AG10803 (cell line): ENCODE results near the gene NFKBIE.
A peak's percentile ranks its signal among the peaks of the same experiment; 100 is the strongest.

Experiments used
- DNase-seq: peaks from one replicate; pipeline ENCODE4 v3.0.0; 2010; ENCODE audit warnings: low read depth
- H3K4me3 ChIP-seq: 2 replicates; pipeline ENCODE4 v1.5.1; 2011; ENCODE audit warnings: mild to moderate bottlenecking, low read length, control low read depth
- TF ChIP-seq, protein P1 (sequence below): conservative IDR thresholded peaks from 2 replicates; pipeline ENCODE4 v1.5.1; 2011; ENCODE audit warnings: mild to moderate bottlenecking, low read length, control low read depth, inconsistent platforms

NFKBIE gene

DNA sequence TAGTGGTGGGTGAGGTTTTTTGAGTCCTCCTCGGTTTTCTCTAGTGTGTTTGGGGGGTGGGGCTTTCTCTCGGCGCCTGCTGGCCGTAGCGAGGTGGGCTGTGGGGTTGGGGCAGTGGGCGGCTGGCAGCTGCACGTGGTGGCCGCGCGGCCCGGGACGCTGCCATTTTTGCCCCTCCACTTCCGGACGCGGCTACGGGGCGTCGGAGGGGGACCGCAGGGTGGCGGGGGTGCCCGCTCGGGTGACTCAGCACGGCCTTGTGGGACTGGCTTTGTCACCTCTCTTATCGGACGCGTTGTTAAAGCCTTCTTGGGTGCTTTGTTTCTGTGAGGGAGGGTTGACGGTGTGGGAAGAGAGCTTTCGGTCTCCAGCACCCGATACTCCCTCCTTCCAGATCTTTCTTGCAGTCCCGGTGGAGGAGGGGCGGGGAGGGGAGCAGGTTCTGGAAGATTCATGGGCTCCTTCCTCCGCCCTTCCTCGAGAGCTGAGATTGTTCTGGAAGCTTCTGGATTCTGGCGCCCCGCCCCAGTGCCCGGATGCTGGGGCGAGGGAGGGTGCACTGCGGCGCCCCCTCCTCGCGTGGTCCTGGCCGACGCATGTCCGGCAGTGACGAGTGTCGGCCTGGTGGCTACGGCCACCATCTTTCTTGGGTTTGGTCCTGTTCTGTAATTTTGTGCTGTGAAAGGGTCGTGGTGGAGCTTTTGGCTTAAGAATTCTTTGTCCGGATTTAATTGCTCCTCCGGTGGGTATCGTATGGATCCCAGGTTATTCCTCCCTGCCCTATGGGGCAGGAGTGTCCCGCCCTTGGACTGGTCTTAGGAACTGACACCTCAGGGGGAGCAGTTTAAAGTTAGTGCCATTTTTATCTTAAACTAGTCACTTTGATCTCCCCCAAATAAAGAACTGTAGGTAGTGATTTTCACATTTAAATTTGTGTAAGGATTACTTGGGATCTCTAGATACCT lies 17.7 kb downstream of the NFKBIE start:
- peak overlapping the region; percentile 100 for H3K4me3 ChIP-seq
- peak; percentile 59 for DNase-seq
- TF ChIP-seq, protein P1, sequence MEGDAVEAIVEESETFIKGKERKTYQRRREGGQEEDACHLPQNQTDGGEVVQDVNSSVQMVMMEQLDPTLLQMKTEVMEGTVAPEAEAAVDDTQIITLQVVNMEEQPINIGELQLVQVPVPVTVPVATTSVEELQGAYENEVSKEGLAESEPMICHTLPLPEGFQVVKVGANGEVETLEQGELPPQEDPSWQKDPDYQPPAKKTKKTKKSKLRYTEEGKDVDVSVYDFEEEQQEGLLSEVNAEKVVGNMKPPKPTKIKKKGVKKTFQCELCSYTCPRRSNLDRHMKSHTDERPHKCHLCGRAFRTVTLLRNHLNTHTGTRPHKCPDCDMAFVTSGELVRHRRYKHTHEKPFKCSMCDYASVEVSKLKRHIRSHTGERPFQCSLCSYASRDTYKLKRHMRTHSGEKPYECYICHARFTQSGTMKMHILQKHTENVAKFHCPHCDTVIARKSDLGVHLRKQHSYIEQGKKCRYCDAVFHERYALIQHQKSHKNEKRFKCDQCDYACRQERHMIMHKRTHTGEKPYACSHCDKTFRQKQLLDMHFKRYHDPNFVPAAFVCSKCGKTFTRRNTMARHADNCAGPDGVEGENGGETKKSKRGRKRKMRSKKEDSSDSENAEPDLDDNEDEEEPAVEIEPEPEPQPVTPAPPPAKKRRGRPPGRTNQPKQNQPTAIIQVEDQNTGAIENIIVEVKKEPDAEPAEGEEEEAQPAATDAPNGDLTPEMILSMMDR: no peak

DNA sequence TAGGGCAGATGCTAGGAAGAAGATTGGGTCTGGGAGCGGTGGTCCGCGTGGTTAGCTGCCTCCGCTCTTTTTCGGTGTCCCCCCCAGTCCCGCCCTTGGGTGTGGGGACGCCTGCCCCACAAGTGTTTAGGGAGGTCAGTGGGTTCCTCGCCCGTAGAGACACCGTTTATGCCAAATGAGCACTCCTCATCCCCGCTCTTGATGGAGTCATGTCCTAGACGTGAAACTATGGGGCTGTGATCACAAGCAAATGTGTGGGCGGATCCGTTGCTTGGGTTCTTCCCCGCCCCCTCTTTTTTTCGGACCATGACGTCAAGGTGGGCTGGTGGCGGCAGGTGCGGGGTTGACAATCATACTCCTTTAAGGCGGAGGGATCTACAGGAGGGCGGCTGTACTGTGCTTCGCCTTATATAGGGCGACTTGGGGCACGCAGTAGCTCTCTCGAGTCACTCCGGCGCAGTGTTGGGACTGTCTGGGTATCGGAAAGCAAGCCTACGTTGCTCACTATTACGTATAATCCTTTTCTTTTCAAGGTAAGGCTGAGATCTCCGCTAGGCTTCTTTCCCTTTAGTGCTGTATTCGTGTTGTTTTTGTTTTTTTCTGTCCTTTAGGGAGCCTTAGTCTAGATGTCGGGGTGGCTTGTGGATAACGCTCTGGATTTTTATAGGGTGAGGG lies 18.6 kb downstream of the NFKBIE start, which contains the start of gene HSP90AB1:
HSP90AB1 (plus strand) TSS at position 439 of the 675 bp plus-strand sequence. CDS start 1,529 bp downstream, outside the sequence.
- DNase-seq: peak; percentile 99
- peak within 1 kb of the TSS; percentile 100 for H3K4me3 ChIP-seq
- TF ChIP-seq, protein P1: no peak

GRCh38 chr6:44245912-44246662 lies 19.3 kb downstream of the NFKBIE start:
- TF ChIP-seq, protein P1: peak; percentile 26
- peak; percentile 85 for DNase-seq
- H3K4me3 ChIP-seq: peak overlapping the region; percentile 100

GRCh38 chr6:44245391-44245911 lies 19.9 kb downstream of the NFKBIE start:
- H3K4me3 ChIP-seq: peak overlapping the region; percentile 100
- DNase-seq: no peak
- TF ChIP-seq, protein P1: no peak

- no peak for DNase-seq
- H3K4me3 ChIP-seq: no peak overlapping the region
- TF ChIP-seq, protein P1: no peak
These were observed 22.0 kb downstream of the NFKBIE start for GRCh38 chr6:44243345-44243744.

- no peak for DNase-seq
- H3K4me3 ChIP-seq: no peak overlapping the region
- TF ChIP-seq, protein P1: no peak
These were observed 26.5 kb downstream of the NFKBIE start for GRCh38 chr6:44238687-44239350.
